DOHH2 (cell line): ENCODE results near the gene DNAAF5.

Experiments
- EZH2phosphoT487 ChIP-seq: fragments of 200-600 bp; sonication (generic); IDR thresholded peaks from 2 replicates; pipeline ENCODE4 v1.6.1; 2017; ENCODE audit warnings: borderline replicate concordance, mild to moderate bottlenecking, antibody characterized with exemption, low read length, moderate library complexity, mixed read lengths
- TF ChIP-seq, protein P1 (sequence below): fragments of 200-600 bp; sonication (generic); IDR thresholded peaks from one replicate; pipeline ENCODE4 v1.5.1; 2014; ENCODE audit warnings: antibody characterized with exemption, mild to moderate bottlenecking, low read depth, low read length; ENCODE audit not compliant: poor library complexity, severe bottlenecking

DNA sequence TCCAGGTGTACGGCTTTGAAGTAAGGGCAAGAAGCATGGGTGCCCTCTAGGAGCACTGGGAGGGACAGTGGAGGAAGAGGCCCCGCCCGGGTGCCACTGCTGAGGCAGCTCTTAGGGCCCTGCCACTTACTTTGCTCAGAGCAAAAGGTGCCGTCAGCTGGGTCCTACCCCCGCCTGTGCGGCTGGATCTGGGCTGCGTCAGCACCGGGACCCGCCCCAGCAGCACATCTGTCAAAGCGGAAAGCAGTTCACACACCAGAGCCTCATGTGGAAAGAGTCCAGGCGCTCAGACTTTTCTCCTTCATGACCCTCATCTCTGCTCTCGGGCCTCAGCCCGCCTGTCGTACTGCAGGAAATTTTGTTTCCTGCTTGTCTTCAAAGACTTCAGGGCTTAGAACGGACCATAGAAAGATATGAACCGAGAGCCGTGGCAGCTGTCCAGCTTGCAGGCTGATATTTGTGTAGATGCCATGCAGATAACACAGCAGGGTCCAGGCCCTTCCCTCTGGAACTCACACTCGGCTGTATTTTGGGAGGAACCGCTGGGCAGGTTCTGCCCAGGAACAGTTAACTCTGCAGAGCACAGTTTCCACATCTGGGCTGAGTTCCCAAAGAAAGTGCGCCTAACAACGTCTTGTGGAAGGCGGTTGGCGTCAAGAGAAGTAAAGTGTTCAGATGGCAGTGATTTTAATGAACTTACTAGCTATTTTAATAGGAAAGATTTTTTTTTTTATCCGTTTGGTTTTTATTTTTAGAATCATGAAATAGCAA lies 44.9 kb downstream of the DNAAF5 start:
- TF ChIP-seq, protein P1, sequence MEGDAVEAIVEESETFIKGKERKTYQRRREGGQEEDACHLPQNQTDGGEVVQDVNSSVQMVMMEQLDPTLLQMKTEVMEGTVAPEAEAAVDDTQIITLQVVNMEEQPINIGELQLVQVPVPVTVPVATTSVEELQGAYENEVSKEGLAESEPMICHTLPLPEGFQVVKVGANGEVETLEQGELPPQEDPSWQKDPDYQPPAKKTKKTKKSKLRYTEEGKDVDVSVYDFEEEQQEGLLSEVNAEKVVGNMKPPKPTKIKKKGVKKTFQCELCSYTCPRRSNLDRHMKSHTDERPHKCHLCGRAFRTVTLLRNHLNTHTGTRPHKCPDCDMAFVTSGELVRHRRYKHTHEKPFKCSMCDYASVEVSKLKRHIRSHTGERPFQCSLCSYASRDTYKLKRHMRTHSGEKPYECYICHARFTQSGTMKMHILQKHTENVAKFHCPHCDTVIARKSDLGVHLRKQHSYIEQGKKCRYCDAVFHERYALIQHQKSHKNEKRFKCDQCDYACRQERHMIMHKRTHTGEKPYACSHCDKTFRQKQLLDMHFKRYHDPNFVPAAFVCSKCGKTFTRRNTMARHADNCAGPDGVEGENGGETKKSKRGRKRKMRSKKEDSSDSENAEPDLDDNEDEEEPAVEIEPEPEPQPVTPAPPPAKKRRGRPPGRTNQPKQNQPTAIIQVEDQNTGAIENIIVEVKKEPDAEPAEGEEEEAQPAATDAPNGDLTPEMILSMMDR, result no peak
- no peak for TF ChIP-seq EZH2phosphoT487
